GM03348 (cell line): ENCODE data around the gene DAPK1.

ENCODE experiments used
- DNase-seq: peaks from one replicate; pipeline ENCODE4 v3.0.0; 2012; ENCODE audit warnings: low spot score

DAPK1 gene

GRCh38 chr9:87593359-87593980, 95.8 kb downstream of the DAPK1 start:
- no peak for DNase-seq

- peak; percentile 16 for DNase-seq
Observed at GRCh38 chr9:87594194-87594593, 96.5 kb downstream of the DAPK1 start.

- no peak for DNase-seq
Observed at GRCh38 chr9:87594662-87595061, 97.0 kb downstream of the DAPK1 start.

GRCh38 chr9:87595610-87596009, 97.9 kb downstream of the DAPK1 start:
- no peak for DNase-seq

GRCh38 chr9:87596862-87597261, 99.2 kb downstream of the DAPK1 start:
- DNase-seq: no peak

- no peak for DNase-seq
Observed at GRCh38 chr9:87597710-87598443, 100.2 kb downstream of the DAPK1 start.

GRCh38 chr9:87599901-87600610, 102.4 kb downstream of the DAPK1 start:
- peak; percentile 21 for DNase-seq

- no peak for DNase-seq
Observed at GRCh38 chr9:87601176-87601575, 103.5 kb downstream of the DAPK1 start.

- DNase-seq: no peak
Observed at GRCh38 chr9:87601595-87601994, 103.9 kb downstream of the DAPK1 start.

- no peak for DNase-seq
Observed at GRCh38 chr9:87602933-87603643, 105.4 kb downstream of the DAPK1 start.

GRCh38 chr9:87603854-87604490, 106.3 kb downstream of the DAPK1 start:
- DNase-seq: no peak

- DNase-seq: no peak
Observed at GRCh38 chr9:87604886-87605588, 107.4 kb downstream of the DAPK1 start.

GRCh38 chr9:87605676-87606075, 108.0 kb downstream of the DAPK1 start:
- no peak for DNase-seq

GRCh38 chr9:87606841-87607521, 109.3 kb downstream of the DAPK1 start:
- peak; percentile 16 for DNase-seq

GRCh38 chr9:87607859-87608258, 110.2 kb downstream of the DAPK1 start:
- DNase-seq: no peak

- DNase-seq: no peak
Observed at GRCh38 chr9:87609002-87609401, 111.3 kb downstream of the DAPK1 start.

- no peak for DNase-seq
Observed at GRCh38 chr9:87609486-87609885, 111.8 kb downstream of the DAPK1 start.

- no peak for DNase-seq
Observed at GRCh38 chr9:87610200-87611155, 112.8 kb downstream of the DAPK1 start.

GRCh38 chr9:87611776-87612175, 114.1 kb downstream of the DAPK1 start:
- DNase-seq: no peak

- DNase-seq: no peak
Observed at GRCh38 chr9:87612536-87612935, 114.9 kb downstream of the DAPK1 start.
